ENCODE results near the gene DLL1. TPM values are rescaled to one million over a fixed set of nuclear protein-coding genes. Genes with fewer than 3 reads are reported as not detected.

DLL1 gene
- polyA plus RNA-seq, 1 experiment: 0.06 TPM

DNA sequence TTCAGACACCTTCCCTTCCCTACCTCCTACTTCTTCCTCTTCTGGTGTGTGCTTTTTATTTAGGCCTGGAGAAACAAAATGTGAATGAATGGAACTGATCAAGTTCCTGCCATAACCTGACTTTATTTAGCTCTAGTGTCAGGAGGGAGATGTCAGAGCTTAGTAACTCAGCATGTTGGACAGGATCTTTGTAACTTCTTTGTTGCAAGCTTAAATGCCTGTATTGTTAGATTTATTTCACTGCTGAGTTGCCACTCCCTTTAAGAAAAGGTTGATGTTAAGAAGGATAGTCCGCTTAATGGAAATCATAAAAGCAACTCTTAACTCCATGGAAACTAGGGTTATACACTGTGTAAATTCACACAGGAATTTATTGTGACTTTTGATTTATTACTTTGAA is 17.9 kb upstream of the DLL1 start:
- Histone ChIP-seq H3K27me3 (ENCODE audit: control insufficient read depth, insufficient read depth, low read length) (no peaks in the 10 kb centered on the region), H3K9me3 (ENCODE audit: control insufficient read depth, insufficient read depth, low read length) (peaks cover 3% of the 10 kb centered on the region; the same call in 1 of the 2 replicates), H3K27ac (ENCODE audit: low read depth, low read length) (no peak overlapping the region), H3K4me3 (ENCODE audit: low read depth, low read length) (no peak overlapping the region)
- DNase-seq (ENCODE audit: low read depth, low spot score): no peak
- CTCF ChIA-PET: interaction anchor here (0.6 to 3.2 kb wide), 3 partner anchors 65 to 477 kb away, joined by 3 to 10 read pairs (median 4); no protein-coding TSS in a partner anchor
- TF ChIP-seq, protein P1, sequence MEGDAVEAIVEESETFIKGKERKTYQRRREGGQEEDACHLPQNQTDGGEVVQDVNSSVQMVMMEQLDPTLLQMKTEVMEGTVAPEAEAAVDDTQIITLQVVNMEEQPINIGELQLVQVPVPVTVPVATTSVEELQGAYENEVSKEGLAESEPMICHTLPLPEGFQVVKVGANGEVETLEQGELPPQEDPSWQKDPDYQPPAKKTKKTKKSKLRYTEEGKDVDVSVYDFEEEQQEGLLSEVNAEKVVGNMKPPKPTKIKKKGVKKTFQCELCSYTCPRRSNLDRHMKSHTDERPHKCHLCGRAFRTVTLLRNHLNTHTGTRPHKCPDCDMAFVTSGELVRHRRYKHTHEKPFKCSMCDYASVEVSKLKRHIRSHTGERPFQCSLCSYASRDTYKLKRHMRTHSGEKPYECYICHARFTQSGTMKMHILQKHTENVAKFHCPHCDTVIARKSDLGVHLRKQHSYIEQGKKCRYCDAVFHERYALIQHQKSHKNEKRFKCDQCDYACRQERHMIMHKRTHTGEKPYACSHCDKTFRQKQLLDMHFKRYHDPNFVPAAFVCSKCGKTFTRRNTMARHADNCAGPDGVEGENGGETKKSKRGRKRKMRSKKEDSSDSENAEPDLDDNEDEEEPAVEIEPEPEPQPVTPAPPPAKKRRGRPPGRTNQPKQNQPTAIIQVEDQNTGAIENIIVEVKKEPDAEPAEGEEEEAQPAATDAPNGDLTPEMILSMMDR (IDR thresholded peaks at IDR 0.05; ENCODE audit: low read depth, low read length): no peak
- POLR2A ChIA-PET: no interaction called here

DNA sequence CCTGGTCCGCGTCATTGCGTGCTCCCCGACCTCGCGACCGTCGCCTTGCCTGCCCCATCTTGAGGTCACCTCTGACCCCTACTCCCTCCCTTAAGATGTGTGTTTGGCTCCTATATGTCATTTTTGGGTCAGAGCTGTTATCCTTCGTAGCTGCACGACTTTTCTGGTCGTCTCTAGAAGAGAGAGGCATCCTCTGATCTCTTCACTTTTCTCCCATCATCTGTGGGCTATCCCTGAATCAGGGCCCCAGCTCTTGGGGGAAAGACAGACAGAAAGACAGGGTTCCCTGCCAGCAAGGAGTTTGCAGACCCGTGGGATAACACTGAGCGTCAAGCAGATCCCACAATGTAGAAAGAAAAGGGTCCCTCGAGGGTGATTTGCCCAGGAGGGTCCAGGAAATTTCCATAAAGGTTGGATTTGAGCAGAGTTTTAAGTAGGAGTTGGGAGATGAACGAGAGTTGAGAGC is 16.2 kb upstream of the DLL1 start:
- DNase-seq (ENCODE audit: low read depth, low spot score): no peak
- Histone ChIP-seq H3K27me3 (ENCODE audit: control insufficient read depth, insufficient read depth, low read length) (peaks cover 2% of the 10 kb centered on the region), H3K4me3 (ENCODE audit: low read depth, low read length) (peak overlapping the region; percentile 100), H3K9me3 (ENCODE audit: control insufficient read depth, insufficient read depth, low read length) (peaks cover 3% of the 10 kb centered on the region; the same call in 1 of the 2 replicates), H3K27ac (ENCODE audit: low read depth, low read length) (peak overlapping the region; percentile 47)
- TF ChIP-seq, protein P1 (IDR thresholded peaks at IDR 0.05; ENCODE audit: low read depth, low read length): no peak
- ChIA-PET CTCF (interaction anchor here (1.1 to 3.2 kb wide), 2 partner anchors 223 to 476 kb away, joined by 4 to 10 read pairs; no protein-coding TSS in a partner anchor), POLR2A (no interaction called here)

DNA sequence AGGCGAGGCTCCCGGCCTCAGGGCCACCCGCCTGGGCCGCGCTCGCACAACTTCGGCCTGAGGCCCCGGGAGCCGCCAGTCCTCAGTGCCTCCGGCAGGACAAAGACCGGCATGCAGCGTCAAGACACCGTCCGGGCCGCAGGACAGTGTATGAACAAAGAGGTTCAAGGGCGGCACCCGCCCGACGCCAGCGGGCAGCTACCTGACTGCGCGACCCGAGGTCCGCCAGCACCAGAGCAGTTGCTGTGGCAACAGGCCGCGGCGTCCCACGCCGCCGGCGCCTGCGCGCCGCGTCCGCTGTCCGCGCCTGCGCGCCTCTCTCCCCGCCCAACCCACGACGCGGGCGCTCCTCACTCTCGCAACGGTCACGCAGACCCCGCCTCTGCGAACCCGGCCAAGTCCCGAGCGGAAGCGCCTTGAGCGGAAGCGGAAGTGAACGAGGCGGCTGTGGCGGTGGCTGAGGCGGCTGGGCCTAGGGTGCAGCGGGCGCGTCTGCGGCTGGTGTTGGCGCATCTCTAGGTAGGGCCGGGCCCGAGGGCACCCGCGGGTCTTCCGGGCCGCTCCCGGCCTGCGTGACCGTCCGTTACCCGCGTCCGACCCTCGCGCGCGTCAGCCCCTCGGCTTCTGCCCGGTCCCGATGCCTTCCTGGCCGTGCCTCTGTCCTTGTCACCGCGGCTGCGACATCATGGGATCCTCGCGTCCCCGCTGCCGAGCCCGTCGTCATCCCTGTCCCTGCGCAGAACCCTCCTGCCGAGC is 15.6 kb upstream of the DLL1 start, which contains the start of gene FAM120B:
Gene FAM120B, plus strand, starts transcription at position 435 of the 756 bp plus-strand sequence. CDS start 10,633 bp downstream, outside the sequence.
- ChIA-PET CTCF (interaction anchor here (0.6 to 3.2 kb wide), 2 partner anchors 234 to 475 kb away, joined by 7 to 10 read pairs; no protein-coding TSS in a partner anchor), POLR2A (interaction anchor here (0.6 kb wide), 1 partner anchor 506 kb away, joined by 4 read pairs; no protein-coding TSS in a partner anchor)
- DNase-seq (ENCODE audit: low read depth, low spot score): peak; percentile 85
- H3K9me3 ChIP-seq (ENCODE audit: control insufficient read depth, insufficient read depth, low read length): peaks cover 3% of the 10 kb centered on the region; the same call in 1 of the 2 replicates
- peak within 1 kb of the TSS; percentile 100 for H3K4me3 ChIP-seq (ENCODE audit: low read depth, low read length)
- TF ChIP-seq, protein P1 (IDR thresholded peaks at IDR 0.05; ENCODE audit: low read depth, low read length): no peak
- peak within 1 kb of the TSS; percentile 47 for H3K27ac ChIP-seq (ENCODE audit: low read depth, low read length)
- peaks cover 2% of the 10 kb centered on the region for H3K27me3 ChIP-seq (ENCODE audit: control insufficient read depth, insufficient read depth, low read length)

DNA sequence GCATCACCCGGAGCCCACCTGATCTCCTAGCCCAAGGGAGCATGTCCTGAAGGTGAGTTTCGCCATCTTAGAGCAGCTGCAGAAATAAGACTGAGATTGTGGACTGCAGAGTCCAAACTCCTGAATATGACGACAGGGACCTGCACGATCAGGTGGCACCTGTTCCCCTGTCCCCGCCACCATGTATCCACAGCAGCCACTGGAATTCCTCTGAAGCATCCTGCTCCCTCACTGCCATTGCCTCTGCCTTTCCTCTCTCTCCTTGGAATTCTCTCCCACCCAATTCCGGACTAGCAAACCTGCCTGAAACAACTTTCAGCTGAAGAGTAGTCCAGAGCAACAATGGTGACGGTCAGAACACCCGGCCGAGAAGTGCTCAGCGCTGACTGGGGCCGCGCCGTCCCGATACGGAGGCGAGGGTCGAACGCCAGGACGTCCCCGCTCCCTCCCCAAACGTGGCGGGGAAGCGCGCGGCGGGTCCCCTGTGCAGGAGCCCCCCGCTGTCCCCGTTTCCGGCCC is 15.0 kb upstream of the DLL1 start:
- CTCF ChIA-PET: interaction anchor here (0.6 kb wide), 1 partner anchor 235 kb away, joined by 7 read pairs; no protein-coding TSS in a partner anchor
- TF ChIP-seq, protein P1 (IDR thresholded peaks at IDR 0.05; ENCODE audit: low read depth, low read length): no peak
- Histone ChIP-seq H3K4me3 (ENCODE audit: low read depth, low read length) (peak overlapping the region; percentile 100), H3K27ac (ENCODE audit: low read depth, low read length) (no peak overlapping the region), H3K27me3 (ENCODE audit: control insufficient read depth, insufficient read depth, low read length) (peaks cover 5% of the 10 kb centered on the region), H3K9me3 (ENCODE audit: control insufficient read depth, insufficient read depth, low read length) (peaks cover 7% of the 10 kb centered on the region)
- POLR2A ChIA-PET: no interaction called here
- no peak for DNase-seq (ENCODE audit: low read depth, low spot score)

DNA sequence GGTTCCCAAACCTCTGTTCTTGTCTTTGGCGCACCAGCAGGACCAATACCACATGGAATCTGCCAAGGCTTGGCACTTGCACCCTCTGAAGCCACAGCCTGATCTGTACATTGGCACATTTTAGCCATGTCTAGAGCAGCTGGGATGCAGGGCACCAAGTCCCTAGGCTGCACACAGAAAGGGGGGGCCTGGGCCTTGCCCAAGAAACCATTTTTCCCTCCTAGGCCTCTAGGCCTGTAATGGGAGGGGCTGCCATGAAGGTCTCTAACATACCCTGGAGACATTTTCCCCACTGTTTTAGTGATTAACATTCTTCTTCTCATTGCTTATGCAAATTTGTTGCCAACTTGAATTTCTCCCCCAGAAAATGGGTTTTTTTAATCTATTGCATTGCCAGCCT is 10.3 kb upstream of the DLL1 start:
- TF ChIP-seq, protein P1 (IDR thresholded peaks at IDR 0.05; ENCODE audit: low read depth, low read length): no peak
- Histone ChIP-seq H3K9me3 (ENCODE audit: control insufficient read depth, insufficient read depth, low read length) (peaks cover 7% of the 10 kb centered on the region), H3K4me3 (ENCODE audit: low read depth, low read length) (no peak overlapping the region), H3K27me3 (ENCODE audit: control insufficient read depth, insufficient read depth, low read length) (peaks cover 43% of the 10 kb centered on the region), H3K27ac (ENCODE audit: low read depth, low read length) (no peak overlapping the region)
- ChIA-PET CTCF (no interaction called here), POLR2A (no interaction called here)
- DNase-seq (ENCODE audit: low read depth, low spot score): no peak
